ENCODE measurements around the gene PAQR7.

- TF ChIP-seq CTCF (IDR thresholded peaks at IDR 0.05) = no peak
- no peak for TF ChIP-seq POLR2A (IDR thresholded peaks at IDR 0.05)
Measured at GRCh38 chr1:25829046-25829445, 46.5 kb downstream of the PAQR7 start.
